Measurements from ENCODE around the gene ATP2B1. TPM values are rescaled to one million over a fixed set of nuclear protein-coding genes. Genes with fewer than 3 reads are reported as not detected.

Gene ATP2B1
- total RNA-seq, 4 donors from 2014 or later, result 10.9 to 32.4 (median 21.0) TPM

DNA sequence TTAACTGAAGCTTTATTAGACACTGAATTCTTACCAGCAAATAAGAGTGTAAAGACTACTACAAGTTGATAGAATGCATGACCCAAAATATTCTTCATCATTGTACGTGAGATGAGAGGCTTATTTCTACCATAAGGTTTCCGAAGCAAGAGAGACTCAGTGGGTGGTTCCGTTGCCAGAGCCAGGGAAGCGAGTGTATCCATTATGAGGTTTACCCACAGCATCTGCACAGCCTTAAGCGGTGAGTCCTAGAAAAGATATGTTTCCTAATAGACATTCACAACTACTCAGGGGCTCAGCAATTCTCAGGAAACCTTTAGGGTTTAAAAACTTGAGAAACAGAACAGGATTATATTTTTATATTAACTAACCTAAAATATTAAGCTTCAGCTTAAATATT, 105.0 kb downstream of the ATP2B1 start:
- no peaks in the 10 kb centered on the region for H3K4me1 ChIP-seq
- intact Hi-C loops (cut with DNase I), result no loop called here
- H3K4me3 ChIP-seq, result no peak overlapping the region
- H3K27ac ChIP-seq, result no peak overlapping the region
- no peak for DNase-seq
- H3K36me3 ChIP-seq, result peaks cover 0 to 74% (median 0%) of the 10 kb centered on the region in 3 donors
- WGBS, 2 donors, result 92% methylated on average over 5 of the region's 5 CpGs
- no peaks in the 10 kb centered on the region for H3K27me3 ChIP-seq
- no peaks in the 10 kb centered on the region for H3K9me3 ChIP-seq
- TF ChIP-seq, protein P1, sequence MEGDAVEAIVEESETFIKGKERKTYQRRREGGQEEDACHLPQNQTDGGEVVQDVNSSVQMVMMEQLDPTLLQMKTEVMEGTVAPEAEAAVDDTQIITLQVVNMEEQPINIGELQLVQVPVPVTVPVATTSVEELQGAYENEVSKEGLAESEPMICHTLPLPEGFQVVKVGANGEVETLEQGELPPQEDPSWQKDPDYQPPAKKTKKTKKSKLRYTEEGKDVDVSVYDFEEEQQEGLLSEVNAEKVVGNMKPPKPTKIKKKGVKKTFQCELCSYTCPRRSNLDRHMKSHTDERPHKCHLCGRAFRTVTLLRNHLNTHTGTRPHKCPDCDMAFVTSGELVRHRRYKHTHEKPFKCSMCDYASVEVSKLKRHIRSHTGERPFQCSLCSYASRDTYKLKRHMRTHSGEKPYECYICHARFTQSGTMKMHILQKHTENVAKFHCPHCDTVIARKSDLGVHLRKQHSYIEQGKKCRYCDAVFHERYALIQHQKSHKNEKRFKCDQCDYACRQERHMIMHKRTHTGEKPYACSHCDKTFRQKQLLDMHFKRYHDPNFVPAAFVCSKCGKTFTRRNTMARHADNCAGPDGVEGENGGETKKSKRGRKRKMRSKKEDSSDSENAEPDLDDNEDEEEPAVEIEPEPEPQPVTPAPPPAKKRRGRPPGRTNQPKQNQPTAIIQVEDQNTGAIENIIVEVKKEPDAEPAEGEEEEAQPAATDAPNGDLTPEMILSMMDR (IDR thresholded peaks at IDR 0.05), result no peak
- no peak for TF ChIP-seq POLR2A (IDR thresholded peaks at IDR 0.05)

DNA sequence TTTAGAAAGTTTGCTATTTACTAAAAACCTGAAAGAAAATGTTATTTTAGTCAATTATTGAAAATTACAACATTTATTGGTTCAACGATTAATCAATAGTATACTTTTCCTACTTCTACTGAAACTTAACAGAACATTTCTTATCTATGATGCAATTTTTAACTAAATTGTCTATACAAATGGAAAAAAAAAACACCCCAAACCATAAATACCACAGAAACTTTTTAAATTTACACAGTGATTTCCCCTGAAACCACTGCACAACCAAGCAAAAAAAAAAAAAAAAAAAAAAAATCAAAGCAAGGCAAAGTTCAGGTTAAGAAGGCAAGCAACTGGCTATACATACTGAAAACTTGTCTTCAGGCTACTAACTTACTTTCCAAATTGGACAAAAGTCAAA, 110.9 kb downstream of the ATP2B1 start:
- intact Hi-C loops (cut with DNase I), result no loop called here
- Histone ChIP-seq H3K4me3 (no peak overlapping the region), H3K9me3 (no peaks in the 10 kb centered on the region), H3K27me3 (no peaks in the 10 kb centered on the region), H3K27ac (no peak overlapping the region), H3K36me3 (peaks cover 0 to 35% (median 0%) of the 10 kb centered on the region in 3 donors), H3K4me1 (no peaks in the 10 kb centered on the region)
- WGBS, 2 donors, result 78 to 84% methylated on average over 1 of the region's 1 CpG
- no peak for DNase-seq
- TF ChIP-seq, protein P1 (IDR thresholded peaks at IDR 0.05), result no peak
- TF ChIP-seq POLR2A (IDR thresholded peaks at IDR 0.05), result no peak

DNA sequence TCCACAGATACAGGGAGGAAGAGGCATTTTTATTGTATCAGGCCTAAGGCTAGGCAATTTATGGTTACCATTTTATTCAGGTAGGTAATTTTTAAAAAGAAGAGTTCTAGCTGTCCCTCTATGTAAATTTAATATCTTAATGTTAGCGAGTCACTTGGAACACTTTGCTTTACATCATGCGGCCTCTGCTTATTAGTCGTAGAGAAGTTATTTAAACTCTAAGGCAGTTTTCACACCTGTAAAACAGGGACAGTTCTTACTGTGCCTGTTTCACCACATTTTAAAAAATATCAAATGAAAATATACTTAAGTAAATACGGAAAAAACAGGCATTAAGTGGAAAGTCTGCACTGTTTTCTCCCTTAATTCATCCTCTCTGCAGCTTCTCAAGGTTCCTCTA, 111.4 kb downstream of the ATP2B1 start:
- intact Hi-C loops (cut with DNase I), result no loop called here
- peaks cover 0 to 29% (median 0%) of the 10 kb centered on the region in 3 donors for H3K36me3 ChIP-seq
- H3K9me3 ChIP-seq, result no peaks in the 10 kb centered on the region
- DNase-seq, result no peak
- no peak overlapping the region for H3K27ac ChIP-seq
- 70 to 77% methylated on average over 4 of the region's 4 CpGs for WGBS, 2 donors
- no peak for TF ChIP-seq POLR2A (IDR thresholded peaks at IDR 0.05)
- TF ChIP-seq, protein P1 (IDR thresholded peaks at IDR 0.05), result no peak
- H3K4me3 ChIP-seq, result no peak overlapping the region
- no peaks in the 10 kb centered on the region for H3K4me1 ChIP-seq
- no peaks in the 10 kb centered on the region for H3K27me3 ChIP-seq

DNA sequence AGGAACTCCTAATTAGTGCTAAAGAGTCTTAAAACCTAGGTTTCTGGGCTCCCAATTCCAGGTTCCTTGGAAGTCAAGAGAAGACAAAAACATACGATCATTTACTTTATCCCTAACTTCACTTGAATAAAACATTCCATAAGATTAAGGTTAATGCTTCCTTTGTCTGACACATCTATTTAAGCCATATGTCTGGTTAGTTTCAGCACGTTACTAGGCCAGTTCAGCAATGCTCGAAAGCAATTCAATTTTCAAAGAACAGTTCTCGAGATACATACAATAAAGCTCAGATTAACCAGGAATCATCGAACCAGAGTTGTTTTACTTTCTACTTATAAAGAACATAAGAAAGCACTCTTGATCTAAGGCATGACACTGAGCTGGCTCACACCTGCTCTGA, 114.8 kb downstream of the ATP2B1 start:
- Histone ChIP-seq H3K27ac (no peak overlapping the region), H3K4me1 (no peaks in the 10 kb centered on the region), H3K9me3 (no peaks in the 10 kb centered on the region), H3K4me3 (no peak overlapping the region), H3K27me3 (no peaks in the 10 kb centered on the region), H3K36me3 (peaks cover 0 to 23% (median 0%) of the 10 kb centered on the region in 3 donors)
- TF ChIP-seq, protein P1 (IDR thresholded peaks at IDR 0.05), result no peak
- TF ChIP-seq POLR2A (IDR thresholded peaks at IDR 0.05), result no peak
- WGBS, 2 donors, result 49 to 65% methylated on average over 5 of the region's 5 CpGs
- intact Hi-C loops (cut with DNase I), result no loop called here
- no peak for DNase-seq

DNA sequence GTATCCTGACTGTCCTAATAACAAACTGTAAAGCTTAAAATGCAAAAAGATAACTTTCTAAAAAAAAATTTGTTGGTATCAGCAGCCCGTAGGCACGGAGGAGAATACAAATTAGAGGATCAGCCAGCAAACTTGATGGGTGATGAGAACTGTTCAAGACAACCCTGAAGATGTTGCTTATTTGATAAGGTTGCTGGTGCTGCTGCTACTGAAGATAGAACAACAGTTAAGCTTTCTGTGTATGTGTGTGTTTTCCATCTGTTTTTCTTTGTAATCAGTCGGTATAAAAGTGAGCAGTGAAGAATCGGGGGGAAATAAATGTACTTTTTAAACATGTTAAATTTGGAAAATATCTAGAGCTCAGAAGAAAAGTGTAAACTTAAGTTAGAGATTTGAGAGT, 115.4 kb downstream of the ATP2B1 start:
- Histone ChIP-seq H3K27me3 (no peaks in the 10 kb centered on the region), H3K36me3 (peaks cover 0 to 24% (median 0%) of the 10 kb centered on the region in 3 donors), H3K27ac (no peak overlapping the region), H3K9me3 (no peaks in the 10 kb centered on the region), H3K4me1 (no peaks in the 10 kb centered on the region), H3K4me3 (no peak overlapping the region)
- WGBS, 2 donors, result 76 to 90% methylated on average over 4 of the region's 4 CpGs
- intact Hi-C loops (cut with DNase I), result no loop called here
- no peak for DNase-seq
- no peak for TF ChIP-seq POLR2A (IDR thresholded peaks at IDR 0.05)
- TF ChIP-seq, protein P1 (IDR thresholded peaks at IDR 0.05), result no peak
